GM21528 (cell line): Measurements from ENCODE around the gene FAM47E.

ENCODE experiments used
- ATAC-seq: cut with Tn5 transposase; IDR thresholded peaks from one replicate; pipeline ENCODE4 v1.9.1; 2021; ENCODE audit warnings: mild to moderate bottlenecking, moderate library complexity; ENCODE audit not compliant: unreplicated experiment, low FRiP score

The FAM47E gene

DNA sequence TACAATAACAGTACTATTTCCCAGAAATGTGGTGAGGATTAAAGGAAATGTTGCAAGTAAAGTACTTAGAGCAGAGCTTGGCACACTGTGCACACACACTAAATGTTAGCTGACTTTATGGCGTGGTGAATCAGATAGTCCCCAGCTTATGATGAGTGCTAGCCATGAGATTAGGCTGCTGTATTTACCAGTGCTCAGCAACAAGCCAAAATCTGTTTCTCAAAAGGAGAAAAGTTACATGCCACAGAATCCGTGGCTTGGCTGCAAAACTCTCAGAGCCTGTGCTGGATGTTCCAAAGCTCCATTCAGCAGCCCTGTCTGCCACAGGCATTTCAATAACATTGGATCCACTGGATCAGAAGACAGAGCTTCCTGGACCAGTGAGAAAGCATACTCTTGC, 42.3 kb downstream of the FAM47E start:
- no peak for ATAC-seq

DNA sequence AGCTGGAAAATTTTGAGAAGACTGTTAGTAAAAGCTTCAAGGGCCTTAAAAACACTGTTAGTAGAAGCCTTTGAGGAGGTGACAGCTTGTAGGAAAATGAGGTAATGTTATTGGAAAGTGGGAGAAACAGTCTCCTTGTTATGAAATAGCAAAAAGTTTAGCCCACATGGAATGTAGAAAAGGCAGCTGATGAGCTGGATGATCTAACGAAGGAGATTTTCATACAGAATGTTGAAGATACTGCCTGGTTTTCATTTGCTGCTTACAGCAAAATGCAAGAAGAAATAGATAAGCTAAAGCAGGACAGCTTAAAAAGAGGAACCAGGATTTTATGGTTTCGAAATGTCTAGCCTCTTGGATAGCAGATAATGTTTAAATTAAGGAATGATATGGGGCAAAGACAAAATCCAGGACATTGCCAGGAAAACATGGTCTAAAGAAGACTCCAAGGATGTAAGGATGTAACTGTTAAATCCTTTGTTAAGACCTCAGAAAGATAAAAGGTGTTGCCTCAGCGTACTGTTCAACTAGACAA, 44.8 kb downstream of the FAM47E start:
- ATAC-seq = no peak

- ATAC-seq = no peak
These were observed 46.7 kb downstream of the FAM47E start for GRCh38 chr4:76298227-76298626.

DNA sequence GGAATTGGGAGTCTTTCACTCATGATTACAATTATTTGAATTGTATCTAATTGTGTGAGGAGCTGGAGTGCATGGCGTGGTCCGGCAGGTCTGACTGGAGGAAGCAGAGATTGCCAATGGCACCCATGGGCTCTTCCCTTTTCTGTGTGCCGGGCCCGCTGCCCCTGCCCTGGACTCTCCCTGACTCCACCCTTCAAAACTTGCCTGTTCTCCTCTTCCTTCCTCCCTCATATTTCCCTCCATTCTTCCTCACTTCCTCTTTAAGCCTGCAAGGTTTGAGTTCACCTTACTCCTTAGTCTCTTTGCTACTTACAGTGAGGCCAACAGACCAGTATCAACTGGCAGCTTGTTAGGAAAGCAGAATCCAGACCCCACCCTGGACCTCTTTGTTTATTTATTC, 48.5 kb downstream of the FAM47E start:
- no peak for ATAC-seq

- ATAC-seq = peak; percentile 99
These were observed 49.7 kb downstream of the FAM47E start for GRCh38 chr4:76301068-76301774.

DNA sequence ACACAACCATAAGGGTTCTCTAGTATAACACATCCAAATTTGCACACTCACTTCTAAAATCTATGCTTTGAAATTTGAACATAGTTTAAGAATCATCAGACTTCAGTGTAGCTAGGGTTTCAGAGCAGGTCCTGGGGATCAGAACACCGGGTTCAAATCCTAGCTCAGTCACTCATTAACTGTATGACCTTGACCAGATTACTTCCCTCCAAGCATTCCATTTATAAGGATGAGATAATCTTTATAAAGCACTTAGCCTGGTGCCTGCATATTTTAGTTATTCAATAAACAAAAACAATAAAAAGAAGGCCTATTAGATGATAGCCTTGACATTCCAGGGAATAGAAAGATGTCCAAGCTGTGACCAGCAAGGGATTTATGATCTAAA, 50.2 kb downstream of the FAM47E start:
- ATAC-seq = no peak

GRCh38 chr4:76302826-76303438, 51.4 kb downstream of the FAM47E start:
- ATAC-seq = no peak

DNA sequence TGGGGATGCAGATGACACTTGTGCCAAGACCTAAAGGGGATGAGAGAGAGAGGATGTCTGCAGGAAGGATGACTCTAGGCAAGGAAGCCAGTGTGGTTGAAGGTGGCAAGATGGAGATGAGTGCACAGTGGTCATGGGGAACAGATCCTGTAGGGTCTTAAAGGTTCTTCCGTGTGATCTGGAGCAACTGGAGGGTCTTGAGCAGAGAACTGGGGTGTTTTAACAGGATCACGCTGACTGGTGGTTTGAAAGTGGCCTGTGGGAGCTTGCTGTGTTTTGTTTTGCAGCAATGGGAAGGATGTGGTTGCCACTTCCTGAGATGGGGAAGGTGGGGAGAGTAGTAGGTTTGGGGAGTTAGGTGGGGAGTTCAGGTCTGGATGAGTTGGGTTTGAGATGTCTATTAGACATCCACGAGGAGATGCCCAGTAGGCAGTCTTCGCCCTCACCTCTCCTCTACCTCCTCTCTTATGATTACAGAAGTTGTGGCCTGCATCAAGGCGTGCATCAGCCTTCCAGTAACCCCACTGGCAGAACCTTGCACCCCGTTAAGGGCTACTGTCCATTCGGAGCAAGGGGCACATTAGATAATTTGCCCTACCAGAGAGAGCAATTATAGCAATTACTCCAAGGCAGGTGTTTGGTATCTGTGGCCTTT, 53.6 kb downstream of the FAM47E start:
- no peak for ATAC-seq

GRCh38 chr4:76305971-76306881, 54.7 kb downstream of the FAM47E start, which contains the start of gene STBD1:
STBD1 (plus strand) TSS chr4:76306733; CDS start chr4:76306770, 37 bp downstream.
- ATAC-seq = no peak

- ATAC-seq = no peak
These were observed 55.5 kb downstream of the FAM47E start for GRCh38 chr4:76306882-76307659.

GRCh38 chr4:76307660-76308014, 56.1 kb downstream of the FAM47E start:
- no peak for ATAC-seq

DNA sequence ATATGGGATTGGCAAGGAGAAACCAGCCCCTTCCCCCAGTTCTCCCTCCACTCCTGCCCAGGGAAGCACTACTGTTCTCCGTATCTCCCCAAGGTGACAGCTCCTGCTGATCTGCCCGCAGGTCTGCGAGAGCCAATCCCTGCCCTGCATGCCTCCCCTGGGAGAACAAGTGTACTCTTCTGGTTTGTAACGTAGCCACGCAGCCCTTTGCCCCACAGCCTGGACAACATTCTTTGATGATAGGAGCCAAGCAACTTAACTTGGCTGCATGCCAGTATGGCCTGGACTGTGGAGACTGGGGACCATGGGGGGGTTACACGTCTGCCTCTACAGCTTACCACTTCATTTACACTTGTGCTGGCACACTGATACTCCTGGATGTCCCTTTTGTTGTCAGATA, 57.0 kb downstream of the FAM47E start:
- no peak for ATAC-seq

- no peak for ATAC-seq
These were observed 58.5 kb downstream of the FAM47E start for GRCh38 chr4:76309939-76310550.

DNA sequence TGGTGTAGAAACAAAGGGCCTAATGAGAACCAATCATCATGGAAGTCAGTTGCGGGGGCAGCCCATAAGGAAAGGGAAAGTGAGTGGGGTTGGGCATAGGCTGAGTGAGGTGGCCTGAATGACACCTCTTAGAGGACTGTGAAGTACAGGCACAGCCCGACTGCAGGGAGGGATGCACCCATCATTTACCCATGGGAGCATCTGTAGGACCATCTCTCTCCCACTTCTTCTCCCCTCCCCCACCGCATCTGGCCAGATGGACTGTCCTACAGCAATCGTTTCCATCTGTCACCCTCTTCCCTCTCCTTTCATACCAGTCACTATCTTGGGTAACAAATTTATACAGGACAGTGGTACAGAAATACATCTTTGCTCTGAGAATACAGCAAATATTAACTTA, 59.2 kb downstream of the FAM47E start:
- no peak for ATAC-seq

- no peak for ATAC-seq
These were observed 60.4 kb downstream of the FAM47E start for GRCh38 chr4:76311896-76312331.

DNA sequence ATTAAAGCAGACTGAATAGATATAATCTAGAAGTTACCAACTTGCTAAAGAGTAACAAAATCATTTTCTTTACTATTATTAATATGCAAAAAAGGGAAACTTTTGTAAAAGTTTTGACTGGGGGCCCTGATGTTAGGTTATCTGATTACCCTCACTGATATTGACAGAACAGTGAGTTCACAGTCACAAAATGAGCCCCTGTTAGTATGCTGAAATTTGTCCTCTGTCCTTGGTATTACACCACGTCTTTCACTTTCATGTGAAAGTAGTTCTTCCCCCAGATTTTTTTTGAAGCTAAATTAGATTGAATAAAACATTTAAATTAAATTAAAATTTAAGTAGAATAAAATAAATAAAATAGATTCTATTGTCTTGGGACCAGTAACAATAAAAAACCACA, 60.9 kb downstream of the FAM47E start:
- no peak for ATAC-seq

DNA sequence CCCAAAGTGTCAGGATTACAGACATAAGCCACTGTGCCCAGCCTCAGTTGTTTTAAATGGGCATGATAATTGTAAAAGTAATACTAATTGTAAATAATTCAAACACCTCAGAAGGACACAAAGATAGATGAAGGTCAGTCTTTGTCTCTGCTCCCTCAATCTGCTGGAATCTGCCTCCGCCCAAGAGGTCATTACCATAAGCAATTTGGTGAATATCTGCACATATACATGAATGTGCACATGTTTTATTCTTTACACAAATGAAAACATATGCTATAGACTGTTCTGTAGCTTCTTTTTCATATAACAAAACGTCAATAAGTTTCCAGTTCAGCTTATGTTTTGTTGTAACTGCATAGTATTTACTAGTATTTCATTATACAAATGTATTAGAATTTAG, 62.0 kb downstream of the FAM47E start:
- ATAC-seq = no peak

DNA sequence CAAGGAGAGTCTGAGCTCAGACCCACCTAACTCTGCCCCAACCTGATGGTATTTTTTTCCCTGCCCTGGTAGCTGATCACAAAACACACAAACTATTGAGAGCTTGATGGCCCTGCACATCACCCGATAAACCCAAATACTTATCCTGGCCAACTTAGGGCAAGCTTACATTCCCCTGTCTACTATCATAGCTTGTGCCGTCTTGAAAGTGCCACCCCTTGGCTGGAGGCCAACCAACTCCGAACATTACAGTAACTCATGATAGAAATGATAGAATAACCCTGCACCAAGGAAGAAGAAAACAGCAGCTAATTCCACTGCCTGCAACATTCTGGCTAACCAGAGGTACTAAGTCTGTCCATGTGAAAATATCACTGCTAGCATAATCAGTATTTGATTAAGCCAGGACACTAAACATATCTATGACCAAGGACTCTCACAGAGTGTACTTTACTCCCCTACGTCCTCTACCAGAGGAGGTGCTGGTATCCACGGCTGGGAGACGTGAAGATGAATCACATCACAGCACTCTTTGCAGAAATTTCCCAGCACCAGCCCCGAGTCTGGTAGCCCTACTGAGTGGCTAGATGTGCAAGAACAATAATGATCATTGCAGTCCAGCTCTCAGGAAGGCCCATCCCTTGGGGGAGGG, 63.9 kb downstream of the FAM47E start:
- ATAC-seq = no peak

DNA sequence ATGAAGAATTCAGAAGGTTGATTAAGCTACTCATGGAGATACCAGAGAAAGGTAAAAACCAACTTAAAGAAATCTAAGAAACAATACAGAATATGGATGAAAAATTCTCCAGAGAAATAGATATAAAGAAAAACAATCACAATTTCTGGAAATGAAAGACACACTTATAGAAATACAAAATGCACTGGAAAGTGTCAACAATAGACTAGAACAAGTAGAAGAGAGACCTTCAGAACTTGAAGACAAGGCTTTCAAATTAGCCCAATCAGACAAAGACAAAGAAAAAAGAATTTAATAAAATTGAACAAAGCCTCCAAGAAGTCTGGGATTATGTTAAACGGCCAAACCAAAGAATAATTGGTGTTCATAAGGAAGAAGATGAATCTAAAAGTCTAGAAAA, 64.6 kb downstream of the FAM47E start:
- ATAC-seq = no peak
